AG08396 (cell line): ENCODE results near the gene CD70.
"Not testable (repeated sequence)": the region's sequence is repeated elsewhere in the genome, so short reads cannot be mapped to it uniquely, and the experiment has no call there.

Experiments
- DNase-seq: peaks from one replicate; pipeline ENCODE4 v3.0.0; 2012; ENCODE audit warnings: low spot score, mixed read lengths

CD70 gene

DNA sequence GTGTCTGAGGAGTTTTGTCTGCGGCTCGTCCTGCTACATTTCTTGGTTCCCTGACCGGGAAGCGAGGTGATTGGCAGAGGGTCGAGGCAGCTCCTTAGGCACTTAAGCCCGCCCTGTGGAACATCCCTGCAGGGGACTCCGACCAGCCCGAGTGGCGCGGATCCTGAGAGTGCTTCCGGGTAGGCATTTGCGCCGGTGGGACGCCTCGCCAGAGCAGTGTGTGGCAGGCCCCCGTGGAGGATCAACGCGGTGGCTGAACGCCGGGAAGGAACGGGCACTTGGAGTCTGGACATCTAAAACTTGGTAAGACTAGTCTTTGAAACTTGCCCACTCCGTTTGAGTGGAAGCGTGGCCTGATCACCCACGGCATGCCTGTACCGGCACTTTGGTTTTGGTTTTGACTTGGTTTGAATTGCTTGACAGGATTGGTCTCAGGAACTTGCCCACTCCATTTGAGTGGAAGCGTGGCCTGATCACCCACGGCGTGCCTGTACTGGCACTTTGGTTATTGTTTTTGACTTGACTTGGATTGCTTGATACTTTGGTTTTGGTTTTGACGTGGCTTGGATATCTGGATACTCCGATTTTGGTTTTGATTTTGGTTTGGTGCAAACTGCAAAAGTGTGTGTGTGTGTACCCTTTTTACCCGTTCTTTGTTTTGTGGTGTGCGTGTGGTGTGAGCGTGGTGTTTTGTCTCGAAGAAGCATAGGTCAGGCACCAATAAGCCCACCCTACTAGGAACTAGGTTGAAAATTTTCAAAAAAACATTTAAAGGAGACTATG lies 6.7 kb upstream of the CD70 start:
- not testable (repeated sequence) for DNase-seq

DNA sequence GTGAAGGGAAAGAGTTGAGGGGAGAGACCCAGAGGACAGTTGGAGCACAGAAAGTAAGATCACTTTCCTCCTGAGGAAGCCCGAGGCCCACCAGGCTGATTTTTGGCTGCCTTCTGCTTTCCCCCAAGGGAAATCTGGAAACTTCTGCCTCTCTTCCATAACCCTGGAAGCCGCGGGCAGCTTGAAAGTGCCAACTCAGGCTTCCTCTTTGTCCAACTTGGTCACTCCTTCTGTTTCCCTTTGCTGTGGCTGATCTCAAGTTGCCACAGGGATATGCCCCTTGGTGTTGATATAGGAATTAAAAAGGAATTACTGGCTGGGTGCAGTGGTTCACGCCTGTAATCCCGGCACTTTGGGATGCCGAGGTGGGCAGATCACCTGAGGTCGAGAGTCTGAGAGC lies 5.7 kb upstream of the CD70 start:
- no peak for DNase-seq

DNA sequence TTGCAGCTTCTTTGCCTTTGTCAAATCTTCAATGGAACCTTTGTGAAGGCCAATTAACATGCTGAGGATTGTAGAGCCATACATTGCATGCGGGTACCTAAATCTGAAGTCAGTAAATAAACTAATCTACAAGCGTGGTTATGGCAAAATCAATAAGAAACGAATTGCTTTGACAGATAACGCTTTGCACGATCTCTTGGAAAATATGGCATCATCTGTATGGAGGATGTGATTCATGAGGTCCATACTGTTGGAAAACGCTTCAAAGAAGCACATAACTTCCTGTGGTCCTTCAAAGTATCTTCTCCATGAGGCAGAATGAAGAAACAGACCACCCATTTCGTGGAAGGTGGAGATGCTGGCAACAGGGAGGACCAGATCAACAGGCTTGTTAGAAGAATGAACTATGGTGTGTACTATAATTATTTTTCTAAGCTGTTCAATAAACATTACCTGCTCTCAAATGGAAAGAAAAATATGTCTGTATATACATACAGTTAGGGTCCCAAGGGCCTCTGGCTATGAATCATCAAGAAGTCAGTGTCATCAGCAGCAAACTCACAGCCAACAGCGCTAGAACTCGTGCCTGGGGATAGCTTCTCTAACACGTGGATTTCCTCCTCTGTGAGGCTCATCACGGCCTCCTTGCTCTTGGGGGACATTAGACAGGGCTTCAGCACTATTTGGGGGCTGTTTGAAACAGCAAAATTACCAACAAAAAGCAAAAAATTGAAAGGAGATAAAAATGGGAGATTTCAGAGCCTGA lies 2.9 kb upstream of the CD70 start:
- DNase-seq, result no peak

DNA sequence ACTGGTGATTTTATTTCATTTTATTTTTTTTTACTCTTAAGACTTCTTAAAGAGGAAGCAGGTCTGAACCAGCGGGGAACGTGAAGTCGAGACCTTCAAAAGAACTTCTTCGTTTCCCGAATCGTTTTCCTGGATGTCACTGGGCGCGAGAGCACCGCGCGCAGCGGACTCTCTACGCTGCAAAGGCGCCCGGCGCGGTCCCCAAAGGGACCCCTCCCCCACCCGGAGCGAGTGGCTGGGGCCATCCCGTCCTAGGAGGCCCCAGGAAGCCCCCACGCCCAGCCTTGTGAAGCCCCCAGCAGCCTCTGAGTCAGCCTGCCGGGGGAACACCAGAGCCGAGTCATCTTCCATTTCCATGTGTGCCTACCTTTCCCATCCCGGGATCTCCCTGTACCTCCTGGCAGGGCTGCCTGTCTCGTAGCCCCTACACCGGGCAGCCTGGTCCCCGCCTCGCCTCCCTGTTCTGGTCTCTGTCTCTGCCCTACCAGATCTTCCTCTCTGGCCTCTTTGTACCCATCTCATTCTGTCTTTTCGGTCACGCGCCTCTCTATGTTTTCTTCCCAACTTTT lies 608 bp downstream of the CD70 start:
- DNase-seq, result peak; percentile 12

DNA sequence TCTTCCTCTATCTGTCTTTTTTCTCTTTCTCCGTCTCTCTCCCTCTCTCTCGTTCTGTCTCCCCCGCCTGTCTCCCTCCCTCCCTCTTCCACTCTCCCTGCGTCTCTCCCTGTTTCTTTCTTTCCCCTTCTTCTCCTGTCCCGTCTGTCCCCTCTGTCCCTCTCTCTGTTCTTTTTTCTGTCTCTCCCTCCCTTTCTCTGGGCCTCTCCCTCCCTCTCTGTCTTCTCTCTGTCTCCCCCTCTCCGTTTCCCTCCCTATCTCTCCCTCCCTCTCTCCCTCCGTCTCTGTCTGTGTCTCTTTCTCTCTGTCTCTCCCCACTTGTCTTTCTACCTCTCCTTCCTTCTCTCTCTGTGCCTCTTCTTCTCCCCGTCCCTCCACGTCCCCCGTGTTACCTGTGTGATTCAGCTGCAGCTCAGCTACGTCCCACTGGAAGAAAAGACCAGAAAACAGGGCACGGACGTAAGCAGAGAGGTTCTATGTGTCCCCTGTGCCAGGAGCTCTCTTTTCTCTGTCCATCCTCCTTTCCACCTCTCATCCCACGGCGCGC lies 1.2 kb downstream of the CD70 start:
- no peak for DNase-seq

DNA sequence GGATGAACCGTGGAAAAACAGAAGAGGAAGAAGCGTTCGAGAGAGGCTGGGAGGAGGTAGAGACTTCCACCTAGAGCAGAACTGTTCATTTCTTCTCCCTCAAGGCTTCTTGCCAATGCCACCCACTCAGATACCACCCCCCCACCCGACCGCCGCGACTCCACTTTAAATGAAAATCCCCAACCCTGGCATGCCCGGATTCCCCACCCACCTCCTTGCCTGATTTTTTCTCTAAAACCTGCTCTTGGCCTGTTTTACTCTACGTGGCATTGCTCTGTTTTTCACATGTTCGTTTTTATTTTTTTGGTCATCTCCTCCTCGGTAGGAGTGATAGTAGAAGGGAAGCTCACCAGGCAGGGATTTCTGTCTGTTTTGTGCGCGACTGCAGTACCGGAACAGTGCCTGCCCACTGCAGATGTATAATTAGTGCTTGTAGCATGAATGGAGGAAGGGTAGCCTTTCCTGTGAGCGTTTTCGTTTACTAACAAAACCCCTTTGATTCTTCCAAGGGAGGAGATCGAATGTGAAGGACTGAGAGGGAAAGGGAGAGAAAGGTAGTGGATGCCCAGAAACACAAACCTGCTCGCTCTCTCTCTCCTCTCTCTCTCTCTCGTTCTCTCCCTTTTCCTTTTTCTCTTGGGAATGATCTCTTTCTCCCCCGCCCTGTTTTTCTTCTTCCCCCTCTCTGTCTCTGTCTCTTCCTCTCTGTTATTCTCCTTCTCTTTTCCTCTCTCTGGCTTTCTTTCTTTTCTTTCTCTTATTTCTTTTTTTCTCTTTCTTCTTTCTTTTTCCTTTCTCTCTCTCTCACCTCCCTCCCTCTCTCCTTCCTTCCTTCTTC lies 2.2 kb downstream of the CD70 start:
- DNase-seq, result no peak

DNA sequence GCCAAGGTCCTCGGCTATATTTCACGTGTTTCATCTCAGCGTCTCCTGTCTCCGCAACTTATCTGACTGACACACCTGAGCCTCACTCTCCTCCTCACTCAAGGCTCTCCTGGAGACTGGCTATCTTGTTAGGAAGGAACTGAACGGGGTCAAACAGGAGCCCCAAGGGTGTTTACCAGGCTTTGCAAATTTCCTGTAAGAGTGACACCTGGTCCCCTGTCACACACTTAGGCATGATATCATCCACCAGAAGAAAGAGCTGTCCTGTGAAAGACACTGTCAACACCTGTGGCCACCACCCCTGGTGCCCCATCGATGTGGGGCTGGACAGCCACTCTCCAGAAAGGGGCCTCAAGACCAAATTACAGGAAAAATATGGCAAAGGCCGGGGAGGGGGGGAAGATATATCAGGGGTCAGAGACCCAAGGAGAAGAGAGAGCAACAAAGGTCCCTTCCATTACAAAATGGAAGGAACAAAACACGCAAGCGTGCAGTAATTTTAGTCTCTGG lies 2.9 kb downstream of the CD70 start:
- DNase-seq, result no peak

DNA sequence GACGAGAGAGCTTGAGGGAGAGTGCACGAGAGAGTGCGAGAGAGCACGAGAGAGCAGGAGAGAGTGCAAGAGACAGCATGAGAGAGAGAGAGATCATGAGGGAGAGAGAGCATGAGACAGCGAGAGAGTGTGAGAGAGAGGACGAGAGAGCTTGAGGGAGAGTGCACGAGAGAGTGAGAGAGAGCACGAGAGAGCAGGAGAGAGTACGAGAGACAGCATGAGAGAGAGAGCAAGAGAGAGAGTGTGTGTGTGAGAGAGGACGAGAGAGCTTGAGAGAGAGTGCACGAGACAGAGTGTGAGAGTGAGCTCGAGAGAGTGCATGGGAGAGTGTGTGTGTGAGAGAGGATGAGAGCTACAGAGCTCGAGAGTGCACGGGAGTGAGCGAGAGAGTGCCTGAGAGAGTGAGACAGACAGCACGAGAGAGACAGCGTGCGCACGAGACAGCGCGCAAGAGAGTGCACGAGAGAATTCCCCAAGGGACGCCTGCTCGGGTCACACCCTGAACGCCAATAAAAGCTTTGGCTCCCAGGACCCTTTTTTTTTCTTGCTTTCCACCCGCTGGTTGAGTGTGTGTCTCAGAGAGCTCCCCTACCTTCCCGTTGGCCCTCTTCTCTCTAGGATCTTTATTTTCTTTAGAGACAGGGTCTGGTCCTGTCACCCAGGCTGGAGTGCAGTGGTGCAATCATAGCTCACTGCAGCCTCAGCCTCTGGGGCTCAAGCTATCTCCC lies 3.7 kb downstream of the CD70 start:
- no peak for DNase-seq

DNA sequence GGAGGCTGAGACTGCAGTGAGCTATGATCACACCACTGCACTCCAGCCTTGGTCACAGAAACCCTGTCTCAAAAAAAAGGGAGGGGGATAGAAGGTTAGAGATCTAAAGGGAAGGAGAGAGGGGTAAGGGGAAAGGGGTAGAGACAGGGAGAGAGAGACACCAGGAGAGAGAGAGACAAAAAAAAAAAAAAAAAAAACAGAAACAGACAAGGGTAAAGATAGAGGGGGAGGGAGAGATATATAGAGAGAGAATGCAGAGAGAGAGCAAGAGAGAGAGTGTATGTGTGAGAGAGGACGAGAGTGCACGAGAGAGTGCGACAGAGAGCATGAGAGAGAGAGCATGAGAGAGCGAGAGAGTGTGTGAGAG lies 4.2 kb downstream of the CD70 start:
- no peak for DNase-seq

DNA sequence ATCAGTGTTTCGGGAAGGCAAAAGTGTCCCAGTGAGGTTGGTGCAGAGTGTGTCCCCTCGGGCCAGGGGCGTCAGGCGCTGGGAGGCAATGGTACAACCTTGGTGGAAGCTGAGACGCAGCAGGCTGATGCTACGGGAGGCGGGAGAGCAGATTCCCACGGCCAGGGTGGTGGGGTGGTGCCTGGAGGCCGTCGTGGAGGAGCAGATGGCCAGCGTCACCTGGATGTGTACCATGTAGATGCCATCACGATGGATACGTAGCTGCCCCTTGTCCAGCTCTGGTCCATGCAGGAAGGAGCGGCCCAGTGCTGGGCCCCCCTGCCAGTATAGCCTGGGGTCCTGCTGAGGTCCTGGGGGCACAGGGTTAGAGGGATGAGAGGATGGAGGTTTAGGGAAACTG lies 4.9 kb downstream of the CD70 start:
- DNase-seq, result no peak

DNA sequence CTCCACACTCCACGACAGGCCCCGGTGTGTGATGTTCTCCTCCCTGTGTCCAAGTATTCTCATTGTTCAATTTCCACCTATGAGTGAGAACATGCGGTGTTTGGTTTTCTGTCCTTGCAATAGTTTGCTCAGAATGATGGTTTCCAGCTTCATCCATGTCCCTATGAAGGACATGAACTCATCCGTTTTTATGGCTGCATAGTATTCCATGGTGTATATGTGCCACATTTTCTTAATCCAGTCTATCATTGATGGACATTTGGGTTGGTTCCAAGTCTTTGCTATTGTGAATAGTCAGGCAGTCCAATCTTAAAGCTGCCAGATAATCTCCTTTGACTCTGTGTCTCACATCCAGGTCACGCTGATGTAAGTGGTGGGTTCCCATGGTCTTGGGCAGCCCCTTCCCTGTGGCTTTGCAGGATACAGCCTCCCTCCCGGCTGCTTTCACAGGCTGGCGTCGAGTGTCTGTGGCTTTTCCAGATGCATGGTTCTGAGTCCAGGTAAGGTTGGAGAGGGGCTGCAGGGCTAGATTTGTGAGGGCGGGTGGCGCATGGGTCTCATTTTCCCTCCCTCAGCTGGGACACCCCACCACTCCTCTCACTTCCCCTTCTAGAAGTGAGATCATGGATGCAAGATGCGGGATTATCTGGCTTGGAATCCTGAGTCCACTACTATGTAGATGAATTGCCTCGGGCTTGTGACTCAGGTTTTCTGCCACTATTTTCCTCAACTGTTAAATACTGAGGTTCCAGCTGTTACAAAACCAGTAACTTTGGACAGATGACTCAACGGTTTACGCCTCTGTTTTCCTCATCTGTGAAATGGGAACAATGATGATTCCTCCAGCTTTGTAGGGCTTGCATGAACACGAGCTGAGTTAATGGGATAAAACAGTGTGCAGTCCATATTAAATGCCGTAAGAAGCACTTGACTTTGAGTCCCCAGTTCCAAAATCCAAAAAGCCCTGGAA lies 8.2 kb downstream of the CD70 start:
- DNase-seq, result not testable (repeated sequence)

DNA sequence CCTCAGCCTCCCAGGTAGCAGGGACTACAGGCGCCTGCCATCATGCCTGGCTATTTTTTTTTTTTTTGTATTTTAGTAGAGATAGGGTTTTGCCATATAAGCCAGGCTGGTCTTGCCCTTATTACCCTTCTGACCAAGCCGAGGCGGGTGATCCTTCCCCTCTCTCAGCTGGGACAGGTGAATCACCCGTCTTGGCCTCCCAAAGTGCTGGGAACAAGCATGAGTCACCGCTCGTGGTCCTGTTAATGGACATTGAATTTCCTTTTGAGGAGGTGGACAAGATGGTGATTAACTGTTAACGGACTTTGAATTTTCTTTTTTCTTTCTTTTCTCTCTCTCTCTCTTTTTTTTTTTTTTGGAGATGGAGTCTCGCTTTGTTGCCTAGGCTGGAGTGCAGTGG lies 10.6 kb downstream of the CD70 start:
- peak; percentile 19 for DNase-seq

DNA sequence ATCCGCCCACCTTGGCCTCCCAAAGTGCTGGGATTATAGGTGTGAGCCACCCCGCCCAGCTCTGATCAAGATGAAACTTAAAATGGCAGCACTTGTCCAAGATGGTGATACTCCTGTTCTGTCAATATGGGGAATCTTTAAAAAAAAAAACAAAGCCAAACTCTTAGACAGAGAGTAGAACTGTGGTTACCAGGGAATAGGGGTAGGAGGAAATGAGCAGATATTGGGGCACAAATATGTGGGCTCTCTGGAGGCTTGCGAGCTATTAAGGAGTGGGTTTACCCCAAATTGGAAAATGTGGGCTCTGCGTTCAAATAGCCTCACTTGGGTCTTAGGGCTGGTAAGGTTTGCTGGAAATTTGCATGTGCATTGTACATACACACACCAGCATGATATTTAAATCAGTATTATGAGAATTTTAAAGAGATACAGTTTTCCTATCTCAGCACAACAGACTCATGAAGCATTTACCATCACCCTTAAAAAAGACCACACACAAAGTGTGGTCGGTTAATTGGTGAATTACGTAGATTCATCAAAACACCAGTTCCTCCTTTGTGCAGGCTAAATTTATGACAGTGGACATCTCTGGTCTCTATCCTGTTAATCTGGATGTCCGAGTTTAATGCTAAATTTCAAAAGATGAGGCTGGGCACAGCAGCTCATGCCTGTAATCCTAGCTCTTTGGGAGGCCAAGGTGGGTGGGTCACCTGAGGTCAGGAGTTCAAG lies 11.3 kb downstream of the CD70 start:
- no peak for DNase-seq

DNA sequence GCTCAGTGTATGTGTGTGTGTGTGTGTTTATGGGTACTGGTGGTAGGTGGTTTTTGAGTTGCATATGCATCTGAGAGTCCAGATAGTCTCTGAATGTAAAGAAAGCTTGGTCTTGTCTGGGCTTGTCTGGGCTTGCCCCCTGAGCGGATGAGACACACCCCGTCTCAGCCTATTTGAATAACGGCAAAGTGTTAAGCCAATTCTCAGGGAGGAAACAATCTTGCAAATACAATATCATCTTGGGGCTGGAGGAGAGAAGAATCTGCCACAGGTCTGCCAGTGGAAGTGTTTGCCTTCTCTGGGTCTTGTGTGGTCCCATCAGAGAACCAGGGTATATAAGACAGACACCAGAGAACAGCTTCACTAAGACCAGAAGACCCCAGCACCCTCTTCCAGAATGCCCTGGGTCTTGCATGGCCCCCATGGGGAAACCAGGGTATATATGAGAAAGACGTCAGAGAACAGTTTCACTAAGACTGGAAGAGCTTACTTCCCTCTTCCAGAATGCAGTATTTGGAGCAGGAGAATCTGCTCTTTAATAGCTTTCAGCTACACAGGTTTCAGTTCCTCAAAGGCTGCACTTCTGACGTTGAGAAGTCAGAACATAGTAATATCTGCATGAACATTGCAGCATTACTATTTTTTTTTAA lies 13.3 kb downstream of the CD70 start:
- no peak for DNase-seq

DNA sequence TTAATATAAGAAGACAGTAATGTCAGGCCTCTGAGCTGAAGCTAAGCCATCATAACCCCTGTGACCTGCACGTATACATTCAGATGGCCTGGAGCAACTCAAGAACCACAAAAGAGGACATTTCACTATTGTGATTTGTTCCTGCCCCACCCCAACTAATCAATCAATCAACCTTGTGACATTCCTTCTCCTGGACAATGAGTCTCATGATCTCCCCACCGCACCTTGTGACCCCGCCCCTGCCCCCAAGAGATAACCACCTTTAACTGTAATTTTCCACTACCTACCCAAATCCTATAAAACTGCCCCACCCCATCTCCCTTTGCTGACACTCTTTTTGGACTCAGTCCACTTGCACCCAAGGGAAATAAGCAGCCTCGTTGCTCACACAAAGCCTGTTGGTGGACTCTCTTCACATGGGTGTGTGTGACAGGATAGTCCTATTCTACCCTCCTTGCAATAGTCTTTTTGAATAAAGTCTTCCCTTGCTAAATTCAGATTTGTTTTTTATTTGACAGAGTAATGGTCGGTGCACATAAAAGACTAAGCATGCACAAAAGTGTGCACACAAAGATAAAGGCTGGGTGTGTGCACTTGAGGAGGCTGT lies 14.0 kb downstream of the CD70 start:
- DNase-seq, result no peak

DNA sequence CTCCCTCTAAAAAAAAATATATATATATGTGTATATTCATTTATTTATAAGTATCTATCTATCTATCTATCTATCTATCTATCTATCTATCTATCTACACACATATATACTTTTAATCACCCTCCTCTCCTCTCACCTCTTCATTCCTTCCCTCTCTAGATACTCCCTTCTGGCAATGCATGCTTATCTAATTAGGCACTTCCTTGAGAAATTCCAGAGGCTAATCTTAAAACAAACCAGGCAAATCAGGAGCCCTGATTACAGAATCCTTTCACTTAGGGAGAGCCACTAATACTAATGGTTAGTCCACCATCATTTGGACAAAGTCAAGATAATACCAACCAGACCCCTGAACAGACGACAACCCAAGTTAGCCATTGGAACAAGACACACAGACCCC lies 17.6 kb downstream of the CD70 start:
- no peak for DNase-seq

DNA sequence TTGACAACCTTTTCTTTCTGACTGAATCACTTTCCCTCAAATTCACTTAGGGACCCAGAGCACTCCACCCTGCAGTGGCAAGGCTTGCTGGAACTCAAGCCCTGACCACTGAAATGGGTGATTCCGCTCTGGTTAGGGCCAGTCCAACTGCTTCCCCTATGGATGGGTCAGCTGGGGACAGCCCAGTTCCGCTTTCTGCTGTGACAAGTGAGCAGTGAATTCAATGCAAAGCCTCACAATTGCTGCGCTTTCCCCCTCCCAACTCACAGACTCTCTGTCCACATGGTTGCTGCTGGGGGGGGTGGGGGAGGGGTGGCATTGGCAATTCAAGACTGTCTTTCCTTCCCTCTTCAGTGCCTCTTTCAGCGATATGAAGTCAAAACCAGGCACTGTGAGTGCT lies 18.7 kb downstream of the CD70 start:
- no peak for DNase-seq

DNA sequence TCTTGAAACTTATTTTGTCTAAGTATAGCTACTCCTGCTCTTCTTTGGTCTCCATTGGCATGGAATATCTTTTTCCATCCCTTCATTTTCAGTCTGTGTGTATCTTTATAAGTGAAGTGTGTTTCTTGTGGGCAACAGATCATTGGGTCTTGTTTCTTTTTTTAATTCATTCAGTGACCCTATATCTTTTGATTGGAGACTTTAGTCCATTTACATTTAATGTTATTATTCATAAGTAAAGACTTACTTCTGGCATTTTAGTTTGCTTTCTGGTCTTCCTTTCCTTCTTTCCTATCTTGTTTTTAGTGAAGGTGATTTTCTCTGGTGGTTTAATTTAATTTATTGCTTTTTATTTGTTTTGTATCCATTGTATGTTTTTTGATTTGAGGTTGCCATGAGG lies 19.8 kb downstream of the CD70 start:
- no peak for DNase-seq
